HepG2 (cell line): Measurements from ENCODE around the gene ALMS1. TPM values are rescaled to one million over a fixed set of nuclear protein-coding genes. Genes with fewer than 3 reads are reported as not detected.

Experiments
- ATAC-seq: fragments of 200-7000 bp; cut with Tn5 transposase; 3 replicates; pipeline ENCODE4 v1.9.1; 2020; ENCODE audit warnings: mild to moderate bottlenecking, moderate library complexity
- BruUV-seq: library from RNA; stranded (reverse); fragments of 400-500 nt; replicated peaks from 2 replicates; lab custom pipeline; 2021; lab: Mats Ljungman, UMichigan
- CTCF ChIA-PET: fragments of 300-600 bp; formaldehyde crosslinking; extraction: SDS; loops from one replicate; lab custom pipeline; 2021; ENCODE audit warnings: low total read pairs, inconsistent platforms, low intra/inter-chr PET ratio; lab: Yijun Ruan, JAX
- POLR2A ChIA-PET: fragments of 350-600 bp; sonication (Branson Sonifier 250); formaldehyde crosslinking; loops from one replicate; lab custom pipeline; 2020; ENCODE audit warnings: antibody characterized with exemption, inconsistent platforms; lab: Yijun Ruan, JAX
- DNase-seq: peaks from one replicate; pipeline ENCODE4 v3.0.0-alpha.2; 2015; ENCODE audit warnings: low spot score
- FAIRE-seq: peaks from 3 replicates; lab custom pipeline; 2011; peaks lifted over from hg19 to GRCh38; lab: Jason Lieb, UNC
- H2AFZ ChIP-seq: one replicate; pipeline ENCODE4 v1.6.1; 2011; ENCODE audit warnings: low read length, inconsistent platforms
- H3K27ac ChIP-seq: fragments of 300-600 bp; 3 replicates; pipeline ENCODE4 v1.8.0; 2011; ENCODE audit warnings: mixed run types, mild to moderate bottlenecking, mixed read lengths, low read length, inconsistent platforms; ENCODE audit not compliant: insufficient read depth; ENCODE audit errors: extremely low read length
- H3K27me3 ChIP-seq, 2 experiments: fragments of 200-600 bp in 1 of 2; 2 replicates in 1 of 2; 3 replicates in 1 of 2; pipeline versions ENCODE4 v1.6.0 to v1.8.0; 2011; ENCODE audit warnings: low read length in 2 of 2, mild to moderate bottlenecking in 2 of 2, moderate library complexity in 2 of 2, inconsistent platforms in 1 of 2; ENCODE audit not compliant: insufficient read depth in 2 of 2, control insufficient read depth in 1 of 2
- H3K36me3 ChIP-seq, 2 experiments: fragments of 200-600 bp in 1 of 2; replicated peaks in 1 of 2; 2 replicates in 1 of 2; 3 replicates in 1 of 2; pipeline versions ENCODE4 v1.5.1 to v1.8.0; 2011; ENCODE audit warnings: low read length in 2 of 2, inconsistent platforms in 1 of 2; ENCODE audit not compliant: insufficient read depth in 2 of 2, control insufficient read depth in 1 of 2
- H3K4me1 ChIP-seq: 2 replicates; pipeline ENCODE4 v1.5.1; 2012; ENCODE audit warnings: low read length, inconsistent platforms; ENCODE audit not compliant: insufficient read depth
- H3K4me2 ChIP-seq: 2 replicates; pipeline ENCODE4 v1.6.0; 2011; ENCODE audit warnings: low read depth, low read length, inconsistent platforms
- H3K4me3 ChIP-seq, 3 experiments: fragments of 200-600 bp in 1 of 3; sonication (generic), shearing (Covaris generic) in 1 of 3; replicated peaks in 1 of 3; 2 replicates each; pipeline ENCODE4 v1.5.1; 2011 to 2016; ENCODE audit warnings: low read length in 3 of 3, inconsistent platforms in 2 of 3, low read depth in 2 of 3, mild to moderate bottlenecking in 2 of 3, control low read depth in 1 of 3, mixed read lengths in 1 of 3; ENCODE audit not compliant: insufficient read depth in 1 of 3
- H3K79me2 ChIP-seq: one replicate; pipeline ENCODE4 v1.6.1; 2011; ENCODE audit warnings: low read length, inconsistent platforms; ENCODE audit not compliant: insufficient read depth
- H3K9ac ChIP-seq: 2 replicates; pipeline ENCODE4 v1.6.0; 2011; ENCODE audit warnings: mild to moderate bottlenecking, low read depth, low read length, inconsistent platforms; ENCODE audit not compliant: insufficient read depth
- H3K9me3 ChIP-seq: 2 replicates; pipeline ENCODE4 v1.5.1; 2012; ENCODE audit warnings: mild to moderate bottlenecking, low read length
- H4K20me1 ChIP-seq: 2 replicates; pipeline ENCODE4 v1.6.0; 2011; ENCODE audit warnings: inconsistent platforms, mild to moderate bottlenecking, low read length, moderate library complexity; ENCODE audit not compliant: insufficient read depth
- HMGA1 ChIP-seq: sonication (generic); formaldehyde crosslinking; conservative IDR thresholded peaks from 2 replicates; pipeline ENCODE4 v1.4.0; 2020; ENCODE audit warnings: missing genetic modification reagents
- NR2F1 ChIP-seq, 2 experiments: fragments of 450-650 bp in 1 of 2; formaldehyde crosslinking in 1 of 2; IDR thresholded peaks; 2 replicates each; pipeline versions ENCODE4 v1.5.0 to v1.6.1; 2016 to 2020; ENCODE audit warnings: mild to moderate bottlenecking in 1 of 2, missing compliant biosample characterization in 1 of 2, missing genetic modification reagents in 1 of 2, moderate library complexity in 1 of 2
- PRPF4 ChIP-seq: fragments of 200-400 bp; formaldehyde crosslinking; IDR thresholded peaks from 2 replicates; pipeline ENCODE4 v1.6.1; 2016; ENCODE audit warnings: low read length, low read depth; ENCODE audit not compliant: poor library complexity, severe bottlenecking
- RXRB ChIP-seq: IDR thresholded peaks from 2 replicates; pipeline ENCODE4 v1.6.1; 2016; ENCODE audit warnings: borderline replicate concordance, missing genetic modification reagents, missing compliant biosample characterization
- TOE1 ChIP-seq: sonication (generic); formaldehyde crosslinking; IDR thresholded peaks from 2 replicates; pipeline ENCODE4 v1.4.0; 2020; ENCODE audit warnings: mild to moderate bottlenecking, missing genetic modification reagents
- ZBTB49 ChIP-seq: sonication (generic); formaldehyde crosslinking; IDR thresholded peaks from 2 replicates; pipeline ENCODE4 v1.4.0; 2020; ENCODE audit warnings: missing genetic modification reagents, borderline replicate concordance
- ZNF3 ChIP-seq: IDR thresholded peaks from 2 replicates; pipeline ENCODE4 v1.7.0; 2017; ENCODE audit warnings: inconsistent platforms
- ZNF431 ChIP-seq: sonication (generic); formaldehyde crosslinking; IDR thresholded peaks from 2 replicates; pipeline ENCODE4 v1.9.0; 2022; ENCODE audit warnings: missing genetic modification reagents, low read depth, mild to moderate bottlenecking, borderline replicate concordance
- ZNF446 ChIP-seq: sonication (generic); formaldehyde crosslinking; IDR thresholded peaks from 2 replicates; pipeline ENCODE4 v1.5.0; 2020; ENCODE audit warnings: mild to moderate bottlenecking, missing genetic modification reagents
- ZNF639 ChIP-seq: conservative IDR thresholded peaks from 2 replicates; pipeline ENCODE4 v1.6.1; 2018; ENCODE audit warnings: missing genetic modification reagents
- ZNF672 ChIP-seq: sonication (generic); formaldehyde crosslinking; IDR thresholded peaks from 2 replicates; pipeline ENCODE4 v1.8.1; 2022; ENCODE audit warnings: missing genetic modification reagents
- ZSCAN20 ChIP-seq: sonication (generic); formaldehyde crosslinking; IDR thresholded peaks from 2 replicates; pipeline ENCODE4 v1.4.0; 2020; ENCODE audit warnings: missing genetic modification reagents, mild to moderate bottlenecking, borderline replicate concordance
- ZSCAN25 ChIP-seq: sonication (generic); formaldehyde crosslinking; IDR thresholded peaks from 2 replicates; pipeline ENCODE4 v1.8.0; 2022; ENCODE audit warnings: mild to moderate bottlenecking, missing genetic modification reagents
- WGBS: methylation state at CpG from one replicate; pipeline ENCODE4 v1.1.6; 2017; ENCODE audit warnings: low lambda C conversion rate; 5-methylcytosine and 5-hydroxymethylcytosine counted together
- in situ Hi-C: cut with HindIII; loops from 2 replicates; pipeline ENCODE4 v1.10.0; 2017; ENCODE audit warnings: low pct_unique_long_range_greater_than_20kb; ENCODE audit not compliant: extremely low pct_ligation_motif_present
- intact Hi-C: fragments of 100-400 bp; cut with micrococcal nuclease; formaldehyde crosslinking; loops from one replicate; pipeline ENCODE4 v1.10.0; 2022; ENCODE audit not compliant: unreplicated experiment
- polyA plus RNA-seq, 8 experiments: library from polyadenylated mRNA; depleted of rRNA in 3 of 8; stranded (reverse) in 7 of 8; unstranded in 1 of 8; fragments of >200 nt; fragmentation: Illumina TruSeq in 4 of 8; extraction: Trizol in 4 of 8; gene quantifications; 2 replicates each; pipeline versions ENCODE4 v1.2.1 to v1.2.3, GENCODE V29; 2011 to 2016; ENCODE audit warnings: low read depth in 4 of 8, missing spikeins in 1 of 8, mixed read lengths in 1 of 8; ENCODE audit not compliant: insufficient read depth in 1 of 8
- total RNA-seq, 5 experiments: library from RNA; depleted of rRNA; stranded (reverse); fragments of >200 nt; fragmentation: Illumina TruSeq; extraction: Trizol; gene quantifications; 2 replicates each; pipeline ENCODE4 v1.2.3, GENCODE V29; 2016; ENCODE audit warnings: low read depth in 1 of 5

Gene ALMS1
- total and polyA plus RNA-seq, 2 of the 13 experiments (the other 11 are each of a cell fraction or from before 2014, with no cell fraction given) = 12.9 to 21.2 TPM

GRCh38 chr2:73373344-73373743 lies 12.3 kb upstream of the ALMS1 start:
- Histone ChIP-seq H3K79me2 (no peaks in the 10 kb centered on the region), H2AFZ (no peak overlapping the region), H3K9ac (no peak overlapping the region), H3K4me2 (no peak overlapping the region), H4K20me1 (no peaks in the 10 kb centered on the region)
- BruUV-seq = no TSS peak
- no peak for ATAC-seq
- CTCF ChIA-PET = no interaction called here
- intact Hi-C loops = no loop called here
- no peak for DNase-seq
- no peak for TF ChIP-seq TOE1
- no peak for TF ChIP-seq PRPF4
- TF ChIP-seq ZSCAN25 = no peak
- TF ChIP-seq ZNF431 (CRISPR knock-in tag) = no peak
- no peak for TF ChIP-seq ZNF639 (CRISPR knock-in tag)
- TF ChIP-seq ZSCAN20 = no peak
- no peak for TF ChIP-seq ZNF672
- no peak for TF ChIP-seq ZBTB49 (CRISPR knock-in tag)
- TF ChIP-seq ZNF3 (CRISPR knock-in tag) = no peak
- TF ChIP-seq RXRB = no peak
- TF ChIP-seq HMGA1 (CRISPR knock-in tag) = no peak
- no peak for TF ChIP-seq NR2F1 (CRISPR knock-in tag; IDR thresholded peaks at IDR 0.05)
- TF ChIP-seq ZNF446 (CRISPR knock-in tag) = no peak
- TF ChIP-seq, all 625 proteins: peak for 0
- Histone ChIP-seq H3K36me3 (no peaks in the 10 kb centered on the region), H3K4me3 (no peak overlapping the region), H3K27ac (no peak overlapping the region), H3K9me3 (peaks cover 6% of the 10 kb centered on the region; the same call in 1 of the 2 replicates), H3K4me1 (no peaks in the 10 kb centered on the region), H3K27me3 (peaks cover 0 to 30% of the 10 kb centered on the region in 2 experiments; a peak in 4 of 5 replicates)
- POLR2A ChIA-PET = no interaction called here
- WGBS = 0% methylated on average over 2 of the region's 2 CpGs
- in situ Hi-C loops = no loop called here
- no peak for FAIRE-seq
